ENCODE data around the gene ATP6V0E2. TPM values are rescaled to one million over a fixed set of nuclear protein-coding genes. Genes with fewer than 3 reads are reported as not detected.

The ATP6V0E2 gene
- total RNA-seq (2021) = 22.7 to 26.2 TPM (median 24.8 TPM) in 3 replicates
- Bru-seq, nascent RNA = percentile 44 among the genes with signal in this experiment
- long read RNA-seq, experiment 1, transcript ATP6V0E2-203 (4 exons, 2,722 nt) = major isoform, 70 of 71 reads
- long read RNA-seq, experiment 1, partial matches to known transcripts = 0 of 71 reads
- long read RNA-seq, experiment 1, other reads (novel, unspliced or antisense) = 1 of 71 reads
- long read RNA-seq, experiment 2, transcript ATP6V0E2-203 (4 exons, 2,722 nt) = major isoform, 28 of 40 reads
- long read RNA-seq, experiment 2, partial matches to known transcripts = 0 of 40 reads
- long read RNA-seq, experiment 2, other reads (novel, unspliced or antisense) = 11 of 40 reads
- long read RNA-seq, experiment 3, transcript ATP6V0E2-203 (4 exons, 2,722 nt) = major isoform, 46 of 55 reads
- long read RNA-seq, experiment 3, partial matches to known transcripts = 0 of 55 reads
- long read RNA-seq, experiment 3, other reads (novel, unspliced or antisense) = 3 of 55 reads

DNA sequence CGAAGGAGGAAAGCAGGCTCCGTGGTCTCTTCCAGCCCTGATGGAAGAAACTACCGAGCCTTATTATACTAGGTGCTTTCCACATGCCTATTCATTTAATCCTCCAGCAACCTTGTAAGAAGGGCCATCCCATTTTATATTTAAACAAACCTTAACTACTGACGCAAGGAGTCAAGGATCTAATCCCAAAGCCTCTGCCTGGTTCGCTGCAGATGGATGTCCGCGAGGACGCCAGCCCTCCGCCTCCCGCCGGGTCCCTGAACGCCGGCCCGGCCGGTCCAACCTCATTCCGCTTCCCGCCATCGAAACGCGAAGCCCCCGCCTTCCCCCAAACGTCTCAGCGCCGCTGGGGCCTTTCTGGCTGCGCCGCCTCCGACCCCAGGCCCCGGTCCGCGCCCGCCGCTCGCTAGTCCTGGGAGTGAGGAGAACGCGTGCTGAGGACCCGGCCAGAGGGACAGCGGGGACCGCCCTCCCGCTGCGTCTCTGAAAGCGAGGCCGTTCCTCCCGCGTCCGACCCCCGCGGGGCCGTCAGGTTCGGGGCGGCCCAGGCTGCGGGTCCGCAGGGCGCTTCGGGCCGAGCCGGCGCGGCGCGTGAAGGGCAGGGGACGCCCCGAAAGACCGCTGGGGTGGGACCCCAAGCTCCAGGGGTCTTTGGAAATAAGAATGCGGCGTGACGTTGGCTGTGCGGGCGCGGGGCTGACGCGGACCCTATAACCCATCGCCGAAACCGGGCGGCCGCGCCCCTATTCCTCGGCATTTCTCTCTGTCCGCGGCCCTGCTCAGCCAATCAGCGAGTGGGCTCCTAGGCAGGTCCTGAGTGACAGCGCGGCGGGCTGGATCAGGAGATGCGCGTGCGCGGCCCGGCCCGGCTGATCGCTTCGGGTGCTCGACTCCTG lies at the start of gene ATP6V0E2:
Gene ATP6V0E2, plus strand, starts transcription at position 896 of the 896 bp plus-strand sequence. CDS start 97 bp downstream, outside the sequence.
- DNase-seq (ENCODE audit: low spot score) (peak; percentile 91), ATAC-seq (peak; percentile 91)
- Mint-ChIP-seq H3K36me3 (no peaks in the 10 kb centered on the region), H3K4me3 (peak within 1 kb of the TSS; percentile 74), H3K27ac (peak within 1 kb of the TSS; percentile 70), H3K27me3 (ENCODE audit: low read depth) (peaks cover 26% of the 10 kb centered on the region), H3K9me3 (no peaks in the 10 kb centered on the region), H3K4me1 (peaks cover 16% of the 10 kb centered on the region)
- ChIA-PET POLR2A (no interaction called here), CTCF (interaction anchor here (1.0 kb wide), 1 partner anchor 11 kb away, joined by 3 read pairs; no protein-coding TSS in a partner anchor)
- TF ChIP-seq, protein P1, sequence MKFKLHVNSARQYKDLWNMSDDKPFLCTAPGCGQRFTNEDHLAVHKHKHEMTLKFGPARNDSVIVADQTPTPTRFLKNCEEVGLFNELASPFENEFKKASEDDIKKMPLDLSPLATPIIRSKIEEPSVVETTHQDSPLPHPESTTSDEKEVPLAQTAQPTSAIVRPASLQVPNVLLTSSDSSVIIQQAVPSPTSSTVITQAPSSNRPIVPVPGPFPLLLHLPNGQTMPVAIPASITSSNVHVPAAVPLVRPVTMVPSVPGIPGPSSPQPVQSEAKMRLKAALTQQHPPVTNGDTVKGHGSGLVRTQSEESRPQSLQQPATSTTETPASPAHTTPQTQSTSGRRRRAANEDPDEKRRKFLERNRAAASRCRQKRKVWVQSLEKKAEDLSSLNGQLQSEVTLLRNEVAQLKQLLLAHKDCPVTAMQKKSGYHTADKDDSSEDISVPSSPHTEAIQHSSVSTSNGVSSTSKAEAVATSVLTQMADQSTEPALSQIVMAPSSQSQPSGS (CRISPR knock-in tag; IDR thresholded peaks at IDR 0.05; ENCODE audit: borderline replicate concordance, low read depth) = no peak
- TF ChIP-seq TCF7 (CRISPR knock-in tag; IDR thresholded peaks at IDR 0.05; ENCODE audit: low read depth) = no peak
- 0 out of 2 replicates have a peak, but pooled peaks have one; percentile 58 for TF ChIP-seq CREB1 (CRISPR knock-in tag; IDR thresholded peaks at IDR 0.05)
- no peak for TF ChIP-seq ZNF263 (CRISPR knock-in tag; IDR thresholded peaks at IDR 0.05; ENCODE audit: low read depth)
- no peak for TF ChIP-seq NR1H2 (CRISPR knock-in tag; IDR thresholded peaks at IDR 0.05)
- TF ChIP-seq, protein P2, sequence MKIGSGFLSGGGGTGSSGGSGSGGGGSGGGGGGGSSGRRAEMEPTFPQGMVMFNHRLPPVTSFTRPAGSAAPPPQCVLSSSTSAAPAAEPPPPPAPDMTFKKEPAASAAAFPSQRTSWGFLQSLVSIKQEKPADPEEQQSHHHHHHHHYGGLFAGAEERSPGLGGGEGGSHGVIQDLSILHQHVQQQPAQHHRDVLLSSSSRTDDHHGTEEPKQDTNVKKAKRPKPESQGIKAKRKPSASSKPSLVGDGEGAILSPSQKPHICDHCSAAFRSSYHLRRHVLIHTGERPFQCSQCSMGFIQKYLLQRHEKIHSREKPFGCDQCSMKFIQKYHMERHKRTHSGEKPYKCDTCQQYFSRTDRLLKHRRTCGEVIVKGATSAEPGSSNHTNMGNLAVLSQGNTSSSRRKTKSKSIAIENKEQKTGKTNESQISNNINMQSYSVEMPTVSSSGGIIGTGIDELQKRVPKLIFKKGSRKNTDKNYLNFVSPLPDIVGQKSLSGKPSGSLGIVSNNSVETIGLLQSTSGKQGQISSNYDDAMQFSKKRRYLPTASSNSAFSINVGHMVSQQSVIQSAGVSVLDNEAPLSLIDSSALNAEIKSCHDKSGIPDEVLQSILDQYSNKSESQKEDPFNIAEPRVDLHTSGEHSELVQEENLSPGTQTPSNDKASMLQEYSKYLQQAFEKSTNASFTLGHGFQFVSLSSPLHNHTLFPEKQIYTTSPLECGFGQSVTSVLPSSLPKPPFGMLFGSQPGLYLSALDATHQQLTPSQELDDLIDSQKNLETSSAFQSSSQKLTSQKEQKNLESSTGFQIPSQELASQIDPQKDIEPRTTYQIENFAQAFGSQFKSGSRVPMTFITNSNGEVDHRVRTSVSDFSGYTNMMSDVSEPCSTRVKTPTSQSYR (CRISPR knock-in tag; IDR thresholded peaks at IDR 0.05) = no peak
- TF ChIP-seq KAT7 (CRISPR knock-in tag; IDR thresholded peaks at IDR 0.05; ENCODE audit: borderline replicate concordance) = 0 out of 2 replicates have a peak, but pooled peaks have one; percentile 71
- TF ChIP-seq, protein P3, sequence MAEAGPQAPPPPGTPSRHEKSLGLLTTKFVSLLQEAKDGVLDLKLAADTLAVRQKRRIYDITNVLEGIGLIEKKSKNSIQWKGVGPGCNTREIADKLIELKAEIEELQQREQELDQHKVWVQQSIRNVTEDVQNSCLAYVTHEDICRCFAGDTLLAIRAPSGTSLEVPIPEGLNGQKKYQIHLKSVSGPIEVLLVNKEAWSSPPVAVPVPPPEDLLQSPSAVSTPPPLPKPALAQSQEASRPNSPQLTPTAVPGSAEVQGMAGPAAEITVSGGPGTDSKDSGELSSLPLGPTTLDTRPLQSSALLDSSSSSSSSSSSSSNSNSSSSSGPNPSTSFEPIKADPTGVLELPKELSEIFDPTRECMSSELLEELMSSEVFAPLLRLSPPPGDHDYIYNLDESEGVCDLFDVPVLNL (CRISPR knock-in tag; IDR thresholded peaks at IDR 0.05; ENCODE audit: borderline replicate concordance, low read depth) = no peak
- TF ChIP-seq ZBTB21 (CRISPR knock-in tag; IDR thresholded peaks at IDR 0.05; ENCODE audit: borderline replicate concordance) = no peak
- TF ChIP-seq RELA (CRISPR knock-in tag; IDR thresholded peaks at IDR 0.05; ENCODE audit: borderline replicate concordance) = no peak; the same call in 1 of the 2 replicates
- TF ChIP-seq IRF2 (CRISPR knock-in tag; IDR thresholded peaks at IDR 0.05; ENCODE audit: borderline replicate concordance, low read depth) = no peak
- TF ChIP-seq JAZF1 (CRISPR knock-in tag; IDR thresholded peaks at IDR 0.05) = no peak
- TF ChIP-seq PRRX2 (CRISPR knock-in tag; IDR thresholded peaks at IDR 0.05) = no peak
- no peak for TF ChIP-seq ZNF232 (CRISPR knock-in tag; IDR thresholded peaks at IDR 0.05)
- TF ChIP-seq, protein P4, sequence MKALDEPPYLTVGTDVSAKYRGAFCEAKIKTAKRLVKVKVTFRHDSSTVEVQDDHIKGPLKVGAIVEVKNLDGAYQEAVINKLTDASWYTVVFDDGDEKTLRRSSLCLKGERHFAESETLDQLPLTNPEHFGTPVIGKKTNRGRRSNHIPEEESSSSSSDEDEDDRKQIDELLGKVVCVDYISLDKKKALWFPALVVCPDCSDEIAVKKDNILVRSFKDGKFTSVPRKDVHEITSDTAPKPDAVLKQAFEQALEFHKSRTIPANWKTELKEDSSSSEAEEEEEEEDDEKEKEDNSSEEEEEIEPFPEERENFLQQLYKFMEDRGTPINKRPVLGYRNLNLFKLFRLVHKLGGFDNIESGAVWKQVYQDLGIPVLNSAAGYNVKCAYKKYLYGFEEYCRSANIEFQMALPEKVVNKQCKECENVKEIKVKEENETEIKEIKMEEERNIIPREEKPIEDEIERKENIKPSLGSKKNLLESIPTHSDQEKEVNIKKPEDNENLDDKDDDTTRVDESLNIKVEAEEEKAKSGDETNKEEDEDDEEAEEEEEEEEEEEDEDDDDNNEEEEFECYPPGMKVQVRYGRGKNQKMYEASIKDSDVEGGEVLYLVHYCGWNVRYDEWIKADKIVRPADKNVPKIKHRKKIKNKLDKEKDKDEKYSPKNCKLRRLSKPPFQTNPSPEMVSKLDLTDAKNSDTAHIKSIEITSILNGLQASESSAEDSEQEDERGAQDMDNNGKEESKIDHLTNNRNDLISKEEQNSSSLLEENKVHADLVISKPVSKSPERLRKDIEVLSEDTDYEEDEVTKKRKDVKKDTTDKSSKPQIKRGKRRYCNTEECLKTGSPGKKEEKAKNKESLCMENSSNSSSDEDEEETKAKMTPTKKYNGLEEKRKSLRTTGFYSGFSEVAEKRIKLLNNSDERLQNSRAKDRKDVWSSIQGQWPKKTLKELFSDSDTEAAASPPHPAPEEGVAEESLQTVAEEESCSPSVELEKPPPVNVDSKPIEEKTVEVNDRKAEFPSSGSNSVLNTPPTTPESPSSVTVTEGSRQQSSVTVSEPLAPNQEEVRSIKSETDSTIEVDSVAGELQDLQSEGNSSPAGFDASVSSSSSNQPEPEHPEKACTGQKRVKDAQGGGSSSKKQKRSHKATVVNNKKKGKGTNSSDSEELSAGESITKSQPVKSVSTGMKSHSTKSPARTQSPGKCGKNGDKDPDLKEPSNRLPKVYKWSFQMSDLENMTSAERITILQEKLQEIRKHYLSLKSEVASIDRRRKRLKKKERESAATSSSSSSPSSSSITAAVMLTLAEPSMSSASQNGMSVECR (CRISPR knock-in tag; IDR thresholded peaks at IDR 0.05; ENCODE audit: borderline replicate concordance) = peak; percentile 32; the same call in 1 of the 2 replicates
- TF ChIP-seq, protein P5, sequence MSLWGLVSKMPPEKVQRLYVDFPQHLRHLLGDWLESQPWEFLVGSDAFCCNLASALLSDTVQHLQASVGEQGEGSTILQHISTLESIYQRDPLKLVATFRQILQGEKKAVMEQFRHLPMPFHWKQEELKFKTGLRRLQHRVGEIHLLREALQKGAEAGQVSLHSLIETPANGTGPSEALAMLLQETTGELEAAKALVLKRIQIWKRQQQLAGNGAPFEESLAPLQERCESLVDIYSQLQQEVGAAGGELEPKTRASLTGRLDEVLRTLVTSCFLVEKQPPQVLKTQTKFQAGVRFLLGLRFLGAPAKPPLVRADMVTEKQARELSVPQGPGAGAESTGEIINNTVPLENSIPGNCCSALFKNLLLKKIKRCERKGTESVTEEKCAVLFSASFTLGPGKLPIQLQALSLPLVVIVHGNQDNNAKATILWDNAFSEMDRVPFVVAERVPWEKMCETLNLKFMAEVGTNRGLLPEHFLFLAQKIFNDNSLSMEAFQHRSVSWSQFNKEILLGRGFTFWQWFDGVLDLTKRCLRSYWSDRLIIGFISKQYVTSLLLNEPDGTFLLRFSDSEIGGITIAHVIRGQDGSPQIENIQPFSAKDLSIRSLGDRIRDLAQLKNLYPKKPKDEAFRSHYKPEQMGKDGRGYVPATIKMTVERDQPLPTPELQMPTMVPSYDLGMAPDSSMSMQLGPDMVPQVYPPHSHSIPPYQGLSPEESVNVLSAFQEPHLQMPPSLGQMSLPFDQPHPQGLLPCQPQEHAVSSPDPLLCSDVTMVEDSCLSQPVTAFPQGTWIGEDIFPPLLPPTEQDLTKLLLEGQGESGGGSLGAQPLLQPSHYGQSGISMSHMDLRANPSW (CRISPR knock-in tag; conservative IDR thresholded peaks at IDR 0.05; ENCODE audit: low read depth) = no peak
- no peak for TF ChIP-seq ZNF121 (CRISPR knock-in tag; IDR thresholded peaks at IDR 0.05)
- TF ChIP-seq, protein P6, sequence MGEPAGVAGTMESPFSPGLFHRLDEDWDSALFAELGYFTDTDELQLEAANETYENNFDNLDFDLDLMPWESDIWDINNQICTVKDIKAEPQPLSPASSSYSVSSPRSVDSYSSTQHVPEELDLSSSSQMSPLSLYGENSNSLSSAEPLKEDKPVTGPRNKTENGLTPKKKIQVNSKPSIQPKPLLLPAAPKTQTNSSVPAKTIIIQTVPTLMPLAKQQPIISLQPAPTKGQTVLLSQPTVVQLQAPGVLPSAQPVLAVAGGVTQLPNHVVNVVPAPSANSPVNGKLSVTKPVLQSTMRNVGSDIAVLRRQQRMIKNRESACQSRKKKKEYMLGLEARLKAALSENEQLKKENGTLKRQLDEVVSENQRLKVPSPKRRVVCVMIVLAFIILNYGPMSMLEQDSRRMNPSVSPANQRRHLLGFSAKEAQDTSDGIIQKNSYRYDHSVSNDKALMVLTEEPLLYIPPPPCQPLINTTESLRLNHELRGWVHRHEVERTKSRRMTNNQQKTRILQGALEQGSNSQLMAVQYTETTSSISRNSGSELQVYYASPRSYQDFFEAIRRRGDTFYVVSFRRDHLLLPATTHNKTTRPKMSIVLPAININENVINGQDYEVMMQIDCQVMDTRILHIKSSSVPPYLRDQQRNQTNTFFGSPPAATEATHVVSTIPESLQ (CRISPR knock-in tag; IDR thresholded peaks at IDR 0.05) = no peak

All from WTC11 (cell line).